NT2/D1 (cell line): Measurements from ENCODE around the gene GSS.

Source experiments
- SUZ12 ChIP-seq: IDR thresholded peaks from 2 replicates; pipeline ENCODE4 v1.6.1; 2011; ENCODE audit not compliant: insufficient read length, insufficient read depth; ENCODE audit errors: extremely low read depth
- YY1 ChIP-seq: IDR thresholded peaks from 2 replicates; pipeline ENCODE4 v1.6.1; 2011; ENCODE audit not compliant: insufficient read length, insufficient read depth
- ZNF274 ChIP-seq: IDR thresholded peaks from 2 replicates; pipeline ENCODE4 v1.6.1; 2011; ENCODE audit warnings: mild to moderate bottlenecking, low read depth, low read length

GRCh38 chr20:34946661-34947060 lies 8.9 kb downstream of the GSS start:
- no peak for TF ChIP-seq ZNF274
- TF ChIP-seq YY1: no peak
- TF ChIP-seq SUZ12: no peak
